H54 (cell line): ENCODE measurements around the gene KLHL40.

Source experiments
- DNase-seq: peaks from one replicate; pipeline ENCODE4 v3.0.0; 2011; ENCODE audit warnings: low spot score, mixed read lengths; ENCODE audit not compliant: insufficient read length
- FAIRE-seq: peaks from 3 replicates; lab custom pipeline; 2011; peaks lifted over from hg19 to GRCh38; lab: Jason Lieb, UNC
- POLR2A ChIP-seq: IDR thresholded peaks from 2 replicates; pipeline ENCODE4 v1.6.1; 2011; ENCODE audit warnings: low read depth, mild to moderate bottlenecking, low read length

The KLHL40 gene

GRCh38 chr3:42685891-42686820, 819 bp downstream of the KLHL40 start:
- no peak for FAIRE-seq
- no peak for DNase-seq

GRCh38 chr3:42686832-42687650, 1.7 kb downstream of the KLHL40 start:
- no peak for TF ChIP-seq POLR2A
- no peak for DNase-seq
- no peak for FAIRE-seq

More at GRCh38 chr3:42685891-42686820, 819 bp downstream of the KLHL40 start:
- no peak for TF ChIP-seq POLR2A

- DNase-seq (no peak), FAIRE-seq (no peak)
- TF ChIP-seq POLR2A: no peak
Measured at GRCh38 chr3:42688016-42688415, 2.7 kb downstream of the KLHL40 start.

GRCh38 chr3:42688487-42689420, 3.4 kb downstream of the KLHL40 start:
- no peak for TF ChIP-seq POLR2A
- DNase-seq (no peak), FAIRE-seq (no peak)

DNA sequence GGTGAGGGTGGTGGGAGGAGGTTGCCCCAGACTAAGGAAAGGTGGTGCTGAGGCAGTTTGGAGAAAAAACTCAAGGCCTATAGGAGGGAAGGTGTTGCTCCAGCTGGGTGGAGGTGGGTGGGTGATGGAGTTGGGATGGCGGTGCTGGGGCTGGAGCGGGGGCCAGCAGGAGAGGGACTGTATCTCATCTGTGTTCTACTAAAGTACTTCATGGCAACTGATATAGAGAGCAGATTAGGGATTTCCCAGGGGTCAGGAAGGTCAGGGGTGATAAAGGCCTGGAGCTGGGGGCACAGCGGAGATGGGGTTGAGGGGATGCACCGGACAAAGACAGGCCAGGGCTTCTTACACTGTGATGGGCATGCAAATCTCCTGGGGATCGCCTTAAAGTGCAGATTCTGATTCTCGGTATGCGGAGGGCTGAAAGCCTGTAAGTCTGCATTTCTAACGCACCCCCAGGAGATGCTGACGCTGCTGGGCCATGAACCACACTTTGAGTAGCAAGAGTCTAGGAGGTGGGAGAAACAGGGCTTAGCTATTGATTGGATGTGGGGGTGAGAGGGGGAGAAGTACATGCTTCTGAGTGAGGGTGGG, 4.2 kb downstream of the KLHL40 start:
- FAIRE-seq (no peak), DNase-seq (no peak)
- TF ChIP-seq POLR2A: no peak

- no peak for FAIRE-seq
- DNase-seq: no peak
- no peak for TF ChIP-seq POLR2A
Measured at GRCh38 chr3:42690191-42690590, 4.9 kb downstream of the KLHL40 start.

DNA sequence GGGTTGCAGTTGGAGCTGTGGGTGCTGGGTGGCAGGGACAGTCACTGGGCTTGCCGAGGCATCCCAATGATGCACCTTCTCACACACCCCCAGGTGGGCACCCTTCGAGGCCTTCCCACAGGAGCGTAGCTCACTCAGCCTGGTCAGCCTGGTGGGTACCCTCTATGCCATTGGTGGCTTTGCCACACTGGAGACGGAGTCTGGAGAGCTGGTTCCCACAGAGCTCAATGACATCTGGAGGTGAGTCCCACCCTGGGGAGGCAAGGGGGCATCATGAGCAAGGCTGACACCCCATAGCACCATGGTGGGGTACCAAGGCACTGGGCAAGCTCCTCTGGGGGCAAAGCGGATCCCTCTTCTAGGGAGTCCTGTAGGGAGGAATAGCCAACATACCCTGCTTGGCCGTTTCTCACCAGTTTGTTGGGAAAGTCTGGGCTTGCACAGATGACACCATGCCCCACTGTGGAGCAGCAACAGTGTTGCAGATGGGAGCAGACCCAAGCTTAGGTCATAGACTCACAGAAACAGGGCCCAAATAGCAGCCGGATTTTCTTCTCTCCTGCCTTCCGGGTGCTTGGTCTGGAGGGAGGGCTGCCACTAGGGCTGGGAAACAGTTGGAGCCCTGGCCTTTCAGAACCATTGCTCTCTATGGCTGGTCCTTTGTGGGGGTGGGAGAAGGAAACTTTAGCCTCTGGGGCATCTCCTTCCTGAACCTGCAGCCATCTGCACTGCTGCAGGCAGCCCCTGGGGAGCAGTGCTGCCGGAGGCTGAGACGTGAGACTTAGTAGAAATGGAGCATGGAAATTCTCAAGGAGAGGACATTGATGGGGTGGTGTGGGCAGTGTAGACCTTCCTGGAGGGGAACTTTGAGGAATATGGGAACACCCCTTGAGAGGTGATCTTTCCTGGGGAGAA, 5.7 kb downstream of the KLHL40 start:
- TF ChIP-seq POLR2A: no peak
- DNase-seq: no peak
- FAIRE-seq: no peak

DNA sequence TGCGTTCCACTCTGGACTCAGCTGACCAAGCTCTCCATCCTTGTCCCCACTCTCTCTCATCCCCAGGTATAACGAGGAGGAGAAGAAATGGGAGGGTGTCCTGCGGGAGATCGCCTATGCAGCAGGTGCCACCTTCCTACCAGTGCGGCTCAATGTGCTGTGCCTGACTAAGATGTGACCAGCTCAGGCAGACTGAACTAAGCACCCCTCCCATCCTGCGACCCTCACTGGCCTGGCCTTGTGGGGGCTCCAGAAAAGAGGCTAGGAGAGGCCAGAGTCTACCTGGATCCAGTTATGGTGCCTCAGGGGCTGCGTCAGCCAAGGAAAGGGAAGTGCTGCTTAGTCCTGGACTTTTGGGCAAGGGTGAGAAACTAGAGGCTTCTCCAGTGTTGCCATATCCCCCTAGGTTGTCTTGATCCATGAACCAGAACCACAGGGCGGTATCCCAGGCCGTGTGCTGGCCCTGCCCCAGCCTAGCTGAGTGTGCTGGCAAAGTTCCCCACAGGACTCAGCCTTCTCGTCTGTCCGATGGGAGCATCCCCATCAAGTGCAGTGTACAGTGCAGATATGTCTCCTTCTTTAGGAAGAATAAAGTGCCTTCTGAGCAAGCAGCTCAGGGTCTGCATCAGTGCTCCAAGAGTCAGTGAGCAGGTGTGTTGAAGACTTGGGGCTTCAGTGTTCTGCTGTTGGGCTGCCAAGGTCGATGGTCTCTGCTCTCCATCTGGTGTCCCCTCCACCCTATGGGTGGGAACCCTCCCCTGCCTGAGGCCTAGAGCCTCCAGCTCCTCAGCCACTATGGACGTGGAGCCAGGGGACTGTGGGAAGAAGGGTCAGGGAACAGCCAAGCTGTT, 6.7 kb downstream of the KLHL40 start:
- no peak for TF ChIP-seq POLR2A
- FAIRE-seq (no peak), DNase-seq (no peak)

GRCh38 chr3:42692667-42693529, 7.6 kb downstream of the KLHL40 start:
- no peak for DNase-seq
- TF ChIP-seq POLR2A: no peak
- FAIRE-seq: no peak

GRCh38 chr3:42693530-42693930, 8.2 kb downstream of the KLHL40 start:
- no peak for DNase-seq
- no peak for FAIRE-seq

More at GRCh38 chr3:42693530-42693930, 8.2 kb downstream of the KLHL40 start:
- no peak for TF ChIP-seq POLR2A
